Astrocyte of the spinal cord (primary cell): ENCODE data around the gene SLIT3.

Experiments
- DNase-seq: peaks from one replicate; pipeline ENCODE4 v3.0.0; 2011; ENCODE audit warnings: low read depth, low spot score
- H3K4me3 ChIP-seq: 2 replicates; pipeline ENCODE4 v1.5.1; 2011; ENCODE audit warnings: low read depth, mild to moderate bottlenecking, low read length, moderate library complexity
- CTCF ChIP-seq: IDR thresholded peaks from 2 replicates; pipeline ENCODE4 v1.5.1; 2012; ENCODE audit warnings: low read depth, mild to moderate bottlenecking, low read length, inconsistent platforms
- in situ Hi-C: cut with HindIII; loops from 2 replicates; pipeline ENCODE4 v1.10.0; 2017; ENCODE audit warnings: low sequenced_read_pairs

SLIT3 gene

GRCh38 chr5:169273881-169274280 lies 27.1 kb downstream of the SLIT3 start:
- in situ Hi-C loops, result no loop called here
- no peak for TF ChIP-seq CTCF
- no peak for DNase-seq
- no peak overlapping the region for H3K4me3 ChIP-seq

- no peak for DNase-seq
- no peak for TF ChIP-seq CTCF
- in situ Hi-C loops, result no loop called here
- no peak overlapping the region for H3K4me3 ChIP-seq
Measured at GRCh38 chr5:169273451-169273850, 27.5 kb downstream of the SLIT3 start.

GRCh38 chr5:169272731-169273427 lies 28.1 kb downstream of the SLIT3 start:
- DNase-seq, result no peak
- H3K4me3 ChIP-seq, result no peak overlapping the region
- in situ Hi-C loops, result no loop called here
- no peak for TF ChIP-seq CTCF

GRCh38 chr5:169272111-169272510 lies 28.8 kb downstream of the SLIT3 start:
- H3K4me3 ChIP-seq, result no peak overlapping the region
- DNase-seq, result no peak
- no peak for TF ChIP-seq CTCF
- in situ Hi-C loops, result no loop called here

- TF ChIP-seq CTCF, result no peak
- DNase-seq, result no peak
- in situ Hi-C loops, result no loop called here
- H3K4me3 ChIP-seq, result no peak overlapping the region
Measured at GRCh38 chr5:169270827-169271226, 30.1 kb downstream of the SLIT3 start.

- no peak overlapping the region for H3K4me3 ChIP-seq
- DNase-seq, result no peak
- in situ Hi-C loops, result no loop called here
- TF ChIP-seq CTCF, result no peak
Measured at GRCh38 chr5:169268019-169268418, 32.9 kb downstream of the SLIT3 start.
